Tibial nerve (tissue), 4 donors: ENCODE results near the gene EXOC4. TPM values are rescaled to one million over a fixed set of nuclear protein-coding genes. Genes with fewer than 3 reads are reported as not detected.

Experiments
- DNase-seq, 2 donors: peaks; one replicate each; pipeline ENCODE4 v3.0.0-alpha.2; 2019; ENCODE audit warnings: low spot score in 2 of 2
- H3K27ac ChIP-seq, 4 donors: fragments of 200-600 bp; sonication (generic) in 3 of 4; one replicate each; pipeline ENCODE4 v1.5.1; 2017 to 2019; ENCODE audit warnings: mild to moderate bottlenecking in 1 of 4
- H3K27me3 ChIP-seq, 2 donors: fragments of 200-600 bp; sonication (generic) in 1 of 2; one replicate each; pipeline versions ENCODE4 v1.5.1 to v1.6.0; 2017 to 2019
- H3K36me3 ChIP-seq, 3 donors: fragments of 200-600 bp; sonication (generic); one replicate each; pipeline ENCODE4 v1.5.1; 2018 to 2019
- H3K4me1 ChIP-seq, 4 donors: fragments of 200-600 bp; sonication (generic) in 3 of 4; one replicate each; pipeline ENCODE4 v1.5.1; 2017 to 2019
- H3K4me3 ChIP-seq, 4 donors: fragments of 200-600 bp; sonication (generic) in 3 of 4; one replicate each; pipeline ENCODE4 v1.5.1; 2017 to 2019; ENCODE audit warnings: mild to moderate bottlenecking in 1 of 4, moderate library complexity in 1 of 4
- H3K9me3 ChIP-seq, 4 donors: fragments of 200-600 bp; sonication (generic) in 3 of 4; one replicate each; pipeline ENCODE4 v1.5.1; 2017 to 2019
- CTCF ChIP-seq, 5 experiments: fragments of 200-600 bp in 3 of 5; fragments of 450-650 bp in 2 of 5; sonication (generic) in 3 of 5; IDR thresholded peaks; one replicate each; pipeline ENCODE4 v1.5.1; 2016 to 2019; ENCODE audit warnings: antibody characterized with exemption in 5 of 5, mild to moderate bottlenecking in 3 of 5, moderate library complexity in 2 of 5
- EP300 ChIP-seq, 2 donors: sonication (generic); formaldehyde crosslinking; IDR thresholded peaks; one replicate each; pipeline ENCODE4 v1.6.1; 2017; ENCODE audit warnings: antibody characterized with exemption in 2 of 2, mild to moderate bottlenecking in 1 of 2
- POLR2A ChIP-seq, 2 donors: fragments of 450-650 bp; IDR thresholded peaks; one replicate each; pipeline ENCODE4 v1.6.1; 2017; ENCODE audit warnings: antibody characterized with exemption in 2 of 2, mild to moderate bottlenecking in 2 of 2, moderate library complexity in 2 of 2
- WGBS, 2 donors: methylation state at CpG; one replicate each; pipeline ENCODE4 v1.1.5; 2018; 5-methylcytosine and 5-hydroxymethylcytosine counted together
- total RNA-seq, 4 donors: library from RNA; depleted of rRNA; stranded (reverse); fragments of >200 nt; gene quantifications; one replicate each; pipeline ENCODE4 v1.1.0, GENCODE V29; 2016

The EXOC4 gene
- total RNA-seq, 4 donors from 2014 or later: 70.0 to 104 (median 85.8) TPM

- Histone ChIP-seq H3K27ac (no peak overlapping the region), H3K36me3 (no peaks in the 10 kb centered on the region), H3K27me3 (no peaks in the 10 kb centered on the region), H3K9me3 (peaks cover 0 to 8% (median 2%) of the 10 kb centered on the region in 4 donors), H3K4me1 (no peaks in the 10 kb centered on the region), H3K4me3 (no peak overlapping the region)
- WGBS, 2 donors: 87 to 89% methylated on average over 2 of the region's 2 CpGs
- DNase-seq: no peak
- TF ChIP-seq EP300 (IDR thresholded peaks at IDR 0.05): no peak
- no peak for TF ChIP-seq CTCF (IDR thresholded peaks at IDR 0.05)
Measured at GRCh38 chr7:133843341-133843740, 590.5 kb downstream of the EXOC4 start.

GRCh38 chr7:133845005-133845404, 592.1 kb downstream of the EXOC4 start:
- Histone ChIP-seq H3K4me3 (no peak overlapping the region), H3K36me3 (no peaks in the 10 kb centered on the region), H3K9me3 (peaks cover 0 to 8% (median 2%) of the 10 kb centered on the region in 4 donors), H3K27me3 (no peaks in the 10 kb centered on the region), H3K4me1 (no peaks in the 10 kb centered on the region), H3K27ac (no peak overlapping the region)
- no peak for DNase-seq
- TF ChIP-seq EP300 (IDR thresholded peaks at IDR 0.05) (no peak), POLR2A (IDR thresholded peaks at IDR 0.05) (no peak), CTCF (IDR thresholded peaks at IDR 0.05) (no peak)

- H3K27ac ChIP-seq: no peak overlapping the region
- no peak overlapping the region for H3K4me3 ChIP-seq
- peaks cover 0 to 8% (median 2%) of the 10 kb centered on the region in 4 donors for H3K9me3 ChIP-seq
- DNase-seq: no peak
- H3K36me3 ChIP-seq: no peaks in the 10 kb centered on the region
- 77 to 82% methylated on average over 8 of the region's 8 CpGs for WGBS, 2 donors
- TF ChIP-seq CTCF (IDR thresholded peaks at IDR 0.05): no peak
- TF ChIP-seq POLR2A (IDR thresholded peaks at IDR 0.05): no peak
- no peak for TF ChIP-seq EP300 (IDR thresholded peaks at IDR 0.05)
- no peaks in the 10 kb centered on the region for H3K27me3 ChIP-seq
- H3K4me1 ChIP-seq: no peaks in the 10 kb centered on the region
Measured at GRCh38 chr7:133846203-133846945, 593.5 kb downstream of the EXOC4 start.

- H3K4me1 ChIP-seq: peaks cover 0 to 8% (median 0%) of the 10 kb centered on the region in 4 donors
- 90 to 91% methylated on average over 5 of the region's 5 CpGs for WGBS, 2 donors
- no peaks in the 10 kb centered on the region for H3K27me3 ChIP-seq
- H3K27ac ChIP-seq: no peak overlapping the region
- H3K9me3 ChIP-seq: no peaks in the 10 kb centered on the region
- no peak for DNase-seq
- H3K4me3 ChIP-seq: no peak overlapping the region
- no peak for TF ChIP-seq EP300 (IDR thresholded peaks at IDR 0.05)
- no peak for TF ChIP-seq POLR2A (IDR thresholded peaks at IDR 0.05)
- TF ChIP-seq CTCF (IDR thresholded peaks at IDR 0.05): no peak
- H3K36me3 ChIP-seq: no peaks in the 10 kb centered on the region
Measured at GRCh38 chr7:133850497-133851280, 597.8 kb downstream of the EXOC4 start.

- Histone ChIP-seq H3K4me1 (peaks cover 0 to 8% (median 0%) of the 10 kb centered on the region in 4 donors), H3K27me3 (no peaks in the 10 kb centered on the region), H3K9me3 (no peaks in the 10 kb centered on the region), H3K36me3 (no peaks in the 10 kb centered on the region), H3K27ac (no peak overlapping the region), H3K4me3 (no peak overlapping the region)
- 94 to 95% methylated on average over 2 of the region's 2 CpGs for WGBS, 2 donors
- TF ChIP-seq POLR2A (IDR thresholded peaks at IDR 0.05) (no peak), CTCF (IDR thresholded peaks at IDR 0.05) (no peak), EP300 (IDR thresholded peaks at IDR 0.05) (no peak)
- DNase-seq: no peak
Measured at GRCh38 chr7:133851411-133851810, 598.5 kb downstream of the EXOC4 start.
